SK-N-SH (cell line): ENCODE results near the gene CA12. TPM values are rescaled to one million over a fixed set of nuclear protein-coding genes. Genes with fewer than 3 reads are reported as not detected.

Source experiments
- CTCF ChIA-PET: fragments of 300-600, 350-600 bp; formaldehyde crosslinking; extraction: SDS; loops from one replicate; lab custom pipeline; 2021; lab: Yijun Ruan, JAX
- POLR2A ChIA-PET: fragments of 350-600 bp; sonication (Branson Sonifier 250); formaldehyde crosslinking; extraction: SDS; loops from one replicate; lab custom pipeline; 2020; ENCODE audit warnings: antibody characterized with exemption, inconsistent platforms; lab: Yijun Ruan, JAX
- DNase-seq: peaks from one replicate; pipeline ENCODE4 v3.0.0; 2012
- H2AFZ ChIP-seq: fragments of 200-600 bp; sonication (generic); 2 replicates; pipeline ENCODE4 v1.8.1; 2016; ENCODE audit warnings: antibody characterized with exemption, mild to moderate bottlenecking, low read depth
- H3F3A ChIP-seq: fragments of 200-600 bp; sonication (generic); replicated peaks from 2 replicates; pipeline ENCODE3; 2016; ENCODE audit warnings: antibody characterized with exemption, mild to moderate bottlenecking; ENCODE audit not compliant: insufficient read depth
- H3K27ac ChIP-seq, 2 experiments: fragments of 200-500 bp in 1 of 2; fragments of 200-600 bp in 1 of 2; sonication (Bioruptor generic) in 1 of 2; sonication (generic), shearing (Covaris generic) in 1 of 2; 2 replicates each; pipeline versions ENCODE4 v1.5.1 to v1.6.1; 2014 to 2016; ENCODE audit warnings: low read depth in 2 of 2, inconsistent platforms in 1 of 2, low read length in 1 of 2, mild to moderate bottlenecking in 1 of 2, mixed read lengths in 1 of 2
- H3K27me3 ChIP-seq: fragments of 200-600 bp; sonication (generic), shearing (Covaris generic); 2 replicates; pipeline ENCODE4 v1.6.1; 2016; ENCODE audit warnings: mixed run types; ENCODE audit not compliant: insufficient read depth
- H3K36me3 ChIP-seq, 2 experiments: fragments of 200-500 bp in 1 of 2; fragments of 200-600 bp in 1 of 2; sonication (Bioruptor generic) in 1 of 2; sonication (generic) in 1 of 2; replicated peaks in 1 of 2; 2 replicates each; pipeline versions ENCODE3 to v1.5.1; 2014 to 2016; ENCODE audit warnings: low read length in 1 of 2, mild to moderate bottlenecking in 1 of 2; ENCODE audit not compliant: insufficient read depth in 2 of 2, control insufficient read depth in 1 of 2
- H3K4me1 ChIP-seq, 2 experiments: fragments of 200-500 bp in 1 of 2; fragments of 200-600 bp in 1 of 2; sonication (Bioruptor generic) in 1 of 2; sonication (generic), shearing (Covaris generic) in 1 of 2; 2 replicates each; pipeline versions ENCODE4 v1.5.1 to v1.6.1; 2014 to 2016; ENCODE audit warnings: low read depth in 1 of 2, low read length in 1 of 2, mixed run types in 1 of 2; ENCODE audit not compliant: insufficient read depth in 2 of 2, control insufficient read depth in 1 of 2
- H3K4me2 ChIP-seq: fragments of 200-600 bp; sonication (generic), shearing (Covaris generic); 2 replicates; pipeline ENCODE4 v1.6.1; 2017; ENCODE audit warnings: mixed run types
- H3K4me3 ChIP-seq, 2 experiments: fragments of 200-500 bp in 1 of 2; fragments of 200-600 bp in 1 of 2; sonication (Bioruptor generic) in 1 of 2; sonication (generic), shearing (Covaris generic) in 1 of 2; 2 replicates each; pipeline versions ENCODE4 v1.5.1 to v1.8.1; 2014 to 2016; ENCODE audit warnings: low read depth in 2 of 2, inconsistent platforms in 1 of 2, low read length in 1 of 2, mild to moderate bottlenecking in 1 of 2, mixed read lengths in 1 of 2, moderate library complexity in 1 of 2
- H3K79me2 ChIP-seq: fragments of 200-600 bp; sonication (generic); 2 replicates; pipeline ENCODE4 v1.8.1; 2017; ENCODE audit warnings: mild to moderate bottlenecking; ENCODE audit not compliant: insufficient read depth
- H3K9ac ChIP-seq: fragments of 200-600 bp; sonication (generic); 2 replicates; pipeline ENCODE4 v1.6.1; 2017; ENCODE audit warnings: mixed run types
- H3K9me2 ChIP-seq: fragments of 200-600 bp; sonication (generic); 2 replicates; pipeline ENCODE4 v1.6.1; 2017; ENCODE audit warnings: mixed run types
- H3K9me3 ChIP-seq: fragments of 200-600 bp; sonication (generic); 2 replicates; pipeline ENCODE4 v1.6.1; 2017; ENCODE audit warnings: mixed run types, mild to moderate bottlenecking, moderate library complexity
- H4K20me1 ChIP-seq: fragments of 200-600 bp; sonication (generic); 2 replicates; pipeline ENCODE4 v1.6.1; 2017; ENCODE audit warnings: mild to moderate bottlenecking, mixed run types; ENCODE audit not compliant: insufficient read depth
- CHD2 ChIP-seq: fragments of 150-350 bp; IDR thresholded peaks from 2 replicates; pipeline ENCODE4 v1.6.1; 2018; ENCODE audit warnings: low read length; ENCODE audit not compliant: partially characterized antibody
- ELF1 ChIP-seq: IDR thresholded peaks from 2 replicates; pipeline ENCODE4 v1.4.0; 2012
- EZH2phosphoT487 ChIP-seq: fragments of 200-600 bp; sonication (generic); IDR thresholded peaks from 2 replicates; pipeline ENCODE4 v1.6.1; 2017; ENCODE audit warnings: low read depth, mixed run types, mild to moderate bottlenecking, antibody characterized with exemption, moderate library complexity, borderline replicate concordance
- FOXJ3 ChIP-seq: sonication (generic); formaldehyde crosslinking; IDR thresholded peaks from 2 replicates; pipeline ENCODE4 v1.5.1; 2020; ENCODE audit warnings: mild to moderate bottlenecking, missing genetic modification reagents
- FOXM1 ChIP-seq: IDR thresholded peaks from 2 replicates; pipeline ENCODE4 v1.4.0; 2012; ENCODE audit warnings: low read depth, mild to moderate bottlenecking
- IRF3 ChIP-seq: fragments of 150-350 bp; IDR thresholded peaks from 2 replicates; pipeline ENCODE4 v1.6.1; 2016; ENCODE audit warnings: mild to moderate bottlenecking, low read depth, low read length
- JUND ChIP-seq: IDR thresholded peaks from 2 replicates; pipeline ENCODE4 v1.4.0; 2012
- MAX ChIP-seq: IDR thresholded peaks from 2 replicates; pipeline ENCODE4 v1.4.0; 2012; ENCODE audit warnings: low read depth
- MEF2A ChIP-seq: IDR thresholded peaks from 2 replicates; pipeline ENCODE4 v1.4.0; 2012; ENCODE audit warnings: low read depth, borderline replicate concordance
- MXI1 ChIP-seq: IDR thresholded peaks from 2 replicates; pipeline ENCODE4 v1.6.1; 2012; ENCODE audit warnings: mild to moderate bottlenecking, low read depth, low read length, improper control_type of control experiment
- NFIC ChIP-seq: IDR thresholded peaks from 2 replicates; pipeline ENCODE4 v1.4.0; 2012; ENCODE audit warnings: borderline replicate concordance
- NRF1 ChIP-seq: IDR thresholded peaks from 2 replicates; pipeline ENCODE4 v1.6.1; 2012; ENCODE audit warnings: low read depth, mild to moderate bottlenecking, low read length
- PBX3 ChIP-seq: IDR thresholded peaks from 2 replicates; pipeline ENCODE4; 2012
- RAD21 ChIP-seq: IDR thresholded peaks from 2 replicates; pipeline ENCODE4 v1.6.1; 2012; ENCODE audit warnings: mild to moderate bottlenecking, low read length
- RCOR1 ChIP-seq: fragments of 150-350 bp; IDR thresholded peaks from 2 replicates; pipeline ENCODE4 v1.6.1; 2017; ENCODE audit warnings: antibody characterized with exemption, low read length
- RXRA ChIP-seq: IDR thresholded peaks from 2 replicates; pipeline ENCODE4 v1.4.0; 2012; ENCODE audit warnings: low read depth, mild to moderate bottlenecking, borderline replicate concordance
- SIN3A ChIP-seq: IDR thresholded peaks from 2 replicates; pipeline ENCODE4 v1.6.1; 2012; ENCODE audit warnings: low read depth, mild to moderate bottlenecking, low read length, moderate library complexity, borderline replicate concordance
- SMC3 ChIP-seq: IDR thresholded peaks from 2 replicates; pipeline ENCODE4 v1.6.1; 2012; ENCODE audit warnings: low read depth, low read length, improper control_type of control experiment
- TAF1 ChIP-seq: IDR thresholded peaks from 2 replicates; pipeline ENCODE4 v1.6.1; 2012; ENCODE audit warnings: low read depth, mild to moderate bottlenecking, low read length, moderate library complexity, borderline replicate concordance
- TCF12 ChIP-seq: IDR thresholded peaks from 2 replicates; pipeline ENCODE4 v1.4.0; 2012
- TEAD4 ChIP-seq: IDR thresholded peaks from 2 replicates; pipeline ENCODE4 v1.4.0; 2012; ENCODE audit warnings: mild to moderate bottlenecking, borderline replicate concordance; ENCODE audit not compliant: insufficient read depth
- USF2 ChIP-seq: fragments of 150-350 bp; IDR thresholded peaks from 2 replicates; pipeline ENCODE4 v1.6.1; 2017; ENCODE audit warnings: antibody characterized with exemption, low read length, low read depth, borderline replicate concordance
- YY1 ChIP-seq: IDR thresholded peaks from 2 replicates; pipeline ENCODE4 v1.4.0; 2012; ENCODE audit warnings: low read depth, mild to moderate bottlenecking
- WGBS: methylation state at CpG from one replicate; pipeline ENCODE4 v1.1.6; 2017; ENCODE audit warnings: low lambda C conversion rate; 5-methylcytosine and 5-hydroxymethylcytosine counted together
- polyA plus RNA-seq, 3 experiments: library from polyadenylated mRNA; depleted of rRNA; stranded (reverse); fragments of >200 nt; gene quantifications; 2 replicates each; pipeline ENCODE4 v1.2.3, GENCODE V29; 2012

CA12 gene
- polyA plus RNA-seq, 1 of the 3 experiments (the other 2 are of a cell fraction) = 39.4 TPM

GRCh38 chr15:63367900-63368299 lies 13.7 kb downstream of the CA12 start:
- no peaks in the 10 kb centered on the region for H3K36me3 ChIP-seq
- H3F3A ChIP-seq = peaks cover 26% of the 10 kb centered on the region
- no peak overlapping the region for H3K9ac ChIP-seq
- no peak overlapping the region for H3K4me3 ChIP-seq
- peaks cover 6% of the 10 kb centered on the region for H3K79me2 ChIP-seq
- no peak for DNase-seq
- no peak overlapping the region for H2AFZ ChIP-seq
- H3K27ac ChIP-seq = no peak overlapping the region
- ChIA-PET CTCF (interaction anchor here (1.1 kb wide), 1 partner anchor 68 kb away, joined by 3 read pairs; no protein-coding TSS in a partner anchor), POLR2A (no interaction called here)
- H4K20me1 ChIP-seq = no peaks in the 10 kb centered on the region
- no peaks in the 10 kb centered on the region for H3K9me2 ChIP-seq
- WGBS = 81% methylated on average over 6 of the region's 6 CpGs
- TF ChIP-seq IRF3 (no peak), JUND (no peak), TCF12 (no peak), TAF1 (no peak), RAD21 (no peak), ELF1 (no peak), NRF1 (no peak), TEAD4 (no peak), EZH2phosphoT487 (no peak), RXRA (no peak), MEF2A (no peak), NFIC (no peak), RCOR1 (no peak), SIN3A (no peak), PBX3 (no peak), CHD2 (no peak), MXI1 (no peak), MAX (no peak), FOXM1 (no peak)
- no peaks in the 10 kb centered on the region for H3K27me3 ChIP-seq
- H3K9me3 ChIP-seq = no peaks in the 10 kb centered on the region
- H3K4me2 ChIP-seq = no peak overlapping the region
- peaks cover 18 to 33% of the 10 kb centered on the region in 2 experiments; a peak in 3 of 4 replicates for H3K4me1 ChIP-seq

GRCh38 chr15:63367390-63367789 lies 14.3 kb downstream of the CA12 start:
- Histone ChIP-seq H3K27me3 (no peaks in the 10 kb centered on the region), H3K9me2 (no peaks in the 10 kb centered on the region), H3K4me3 (no peak overlapping the region), H2AFZ (no peak overlapping the region), H3K27ac (peak overlapping the region in 1 of 2 experiments; percentile 80; a peak in 1 of 4 replicates), H3K9me3 (no peaks in the 10 kb centered on the region), H4K20me1 (no peaks in the 10 kb centered on the region), H3K9ac (no peak overlapping the region), H3K4me1 (peaks cover 18 to 33% of the 10 kb centered on the region in 2 experiments; a peak in 3 of 4 replicates), H3F3A (peaks cover 21% of the 10 kb centered on the region), H3K4me2 (no peak overlapping the region), H3K36me3 (no peaks in the 10 kb centered on the region), H3K79me2 (peaks cover 6% of the 10 kb centered on the region)
- DNase-seq = no peak
- POLR2A ChIA-PET = no interaction called here
- WGBS = 70% methylated on average over 2 of the region's 2 CpGs
- CTCF ChIA-PET = interaction anchor here (1.1 kb wide), 1 partner anchor 68 kb away, joined by 3 read pairs; no protein-coding TSS in a partner anchor
- TF ChIP-seq NFIC (no peak), RXRA (no peak), USF2 (no peak), TCF12 (no peak), SIN3A (no peak), TEAD4 (no peak), FOXM1 (no peak), FOXJ3 (CRISPR knock-in tag) (no peak), JUND (no peak), SMC3 (no peak), EZH2phosphoT487 (no peak), PBX3 (no peak), YY1 (no peak)
